ENCODE results near the gene ADAM23. TPM values are rescaled to one million over a fixed set of nuclear protein-coding genes. Genes with fewer than 3 reads are reported as not detected.

ADAM23 gene
- total RNA-seq, 1 donor from 2014 or later: 3.1 TPM

GRCh38 chr2:206443735-206444527 lies 599 bp downstream of the ADAM23 start:
- no peak for DNase-seq

DNA sequence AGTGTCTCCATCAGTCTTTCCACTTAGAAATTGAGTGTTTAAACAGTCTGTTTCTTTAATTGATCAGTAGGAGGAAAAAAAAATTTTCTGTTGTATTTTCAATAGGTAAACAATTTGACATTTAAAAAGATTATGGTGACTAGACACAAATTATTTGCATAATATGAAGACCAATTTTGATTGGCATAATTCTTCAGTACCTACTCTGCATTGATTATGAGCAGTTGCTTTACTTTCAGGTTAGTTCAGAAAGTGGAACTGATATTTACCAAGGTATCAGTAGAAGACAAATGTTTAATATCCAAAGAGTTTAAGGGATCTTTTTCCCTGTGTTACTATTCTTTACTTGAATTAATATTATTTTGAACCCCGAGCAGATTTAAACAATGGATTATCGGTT lies 2.6 kb downstream of the ADAM23 start:
- no peak for DNase-seq

DNA sequence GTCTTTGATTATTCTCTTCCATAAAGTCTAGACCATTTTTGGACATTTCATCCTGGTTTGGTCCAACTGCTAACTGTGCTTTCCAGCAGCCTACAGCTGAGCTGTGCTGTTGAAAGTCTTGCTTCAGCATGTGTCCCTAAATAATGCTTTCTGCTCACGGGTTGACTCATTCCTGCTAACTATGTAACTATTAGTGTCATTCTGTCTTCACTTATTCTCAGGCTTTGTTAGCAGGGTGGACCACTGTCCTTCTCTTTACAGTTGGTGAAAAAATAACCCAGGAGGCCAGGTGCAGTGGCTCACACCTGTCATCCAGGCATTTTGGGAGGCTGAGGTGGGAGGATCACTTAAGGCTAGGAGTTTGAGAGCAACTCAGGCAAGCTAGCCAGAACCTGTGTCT lies 8.9 kb downstream of the ADAM23 start:
- DNase-seq: no peak

- DNase-seq: no peak
Observed at GRCh38 chr2:206452750-206453149, 9.4 kb downstream of the ADAM23 start.

DNA sequence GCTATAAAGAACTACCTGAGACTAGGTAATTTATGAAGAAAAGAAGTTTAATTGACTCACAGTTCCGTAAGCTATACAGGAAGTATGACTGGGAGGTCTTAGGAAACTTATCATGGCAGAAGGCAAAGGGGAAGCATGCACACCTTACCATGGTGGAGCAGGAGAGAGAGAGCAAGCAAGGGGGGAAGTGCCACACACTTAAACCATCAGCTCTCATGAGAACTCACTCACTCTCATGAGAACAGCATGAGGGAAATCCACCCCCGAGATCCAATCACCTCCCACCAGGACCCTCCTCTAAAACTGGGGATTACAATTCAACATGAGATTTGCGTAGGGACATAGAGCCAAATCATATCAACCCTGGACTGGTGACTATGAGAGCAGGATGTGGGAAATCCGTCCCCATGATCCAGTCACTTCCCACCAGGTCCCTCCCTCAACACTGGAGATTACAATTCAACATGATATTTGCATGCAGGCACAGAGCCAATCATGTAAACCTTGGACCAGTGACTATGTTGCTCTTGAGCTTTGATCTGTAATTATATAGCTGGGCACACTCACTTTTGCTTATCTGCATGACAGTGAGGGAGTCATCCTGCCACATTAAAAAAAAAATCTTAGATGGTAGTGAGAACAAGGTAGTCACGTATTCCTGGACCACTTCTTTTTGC lies 12.9 kb downstream of the ADAM23 start:
- DNase-seq: no peak

DNA sequence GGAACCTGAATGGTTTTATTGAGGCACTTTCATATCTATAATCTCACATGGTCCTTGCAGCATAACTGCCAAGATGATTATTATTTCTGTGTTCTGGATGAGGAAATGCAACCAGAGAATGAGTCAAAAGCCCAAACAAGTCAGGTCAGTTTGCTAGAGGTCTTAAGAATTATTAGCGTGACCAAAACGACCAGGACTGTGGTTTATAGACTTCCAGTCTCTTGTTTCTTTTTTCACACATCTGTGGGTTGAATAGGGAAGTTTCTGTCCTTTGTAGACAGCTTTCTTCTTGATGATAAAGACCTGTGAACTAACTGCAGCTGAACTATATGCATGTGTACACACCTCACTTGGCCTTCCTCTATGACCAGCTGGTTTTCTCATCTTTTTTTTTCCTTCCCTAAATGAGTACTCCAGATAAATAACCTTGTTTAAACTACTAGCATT lies 13.9 kb downstream of the ADAM23 start:
- DNase-seq: no peak

DNA sequence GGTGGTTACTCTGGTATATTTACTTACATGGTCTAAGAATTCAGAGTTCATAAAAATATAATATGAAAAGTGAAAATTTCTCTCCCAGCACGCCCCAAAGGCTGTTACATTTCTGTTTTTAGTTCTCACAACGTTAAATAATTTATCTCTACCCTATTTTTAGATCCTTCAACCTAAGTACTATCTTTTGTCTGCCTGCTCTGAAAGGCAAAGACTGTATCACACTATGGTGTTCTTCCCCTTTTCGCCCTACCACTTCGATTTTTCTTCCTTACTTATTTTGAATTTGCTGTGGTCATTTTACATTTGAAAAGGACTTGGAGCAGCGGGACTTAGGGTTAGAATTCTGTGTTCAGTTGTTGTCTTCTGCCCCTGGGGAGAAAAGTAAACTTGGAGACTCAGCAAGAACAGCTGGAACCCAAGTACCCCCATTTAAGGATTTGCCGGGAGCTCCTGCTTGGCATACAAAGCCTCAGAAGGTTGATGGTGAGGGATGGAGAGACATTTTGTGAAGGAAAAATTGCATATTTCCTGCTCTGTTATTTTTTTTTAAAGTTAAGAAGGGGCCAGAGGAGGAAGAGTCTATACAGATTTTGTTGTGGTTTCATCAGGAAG lies 19.0 kb downstream of the ADAM23 start:
- DNase-seq: no peak

DNA sequence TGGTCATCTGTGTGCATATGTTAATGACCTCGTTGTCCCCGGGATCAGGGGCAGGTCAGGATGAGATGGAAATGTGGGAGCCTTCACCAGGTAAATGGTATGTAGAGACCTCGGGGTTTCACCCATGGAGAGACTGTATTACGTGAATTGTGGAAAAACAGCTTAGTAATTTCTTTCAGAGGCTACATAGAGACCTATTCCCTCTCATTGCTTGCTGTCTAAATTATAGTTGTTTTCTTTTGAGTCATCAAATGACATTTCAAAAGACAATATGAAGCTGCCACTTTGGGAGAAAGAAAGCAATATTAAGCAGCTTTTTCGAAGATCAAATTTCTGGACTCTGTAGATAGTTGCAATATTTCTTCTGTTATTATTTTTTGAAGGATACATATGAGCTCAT lies 20.4 kb downstream of the ADAM23 start:
- DNase-seq: no peak

GRCh38 chr2:206464597-206464996 lies 21.3 kb downstream of the ADAM23 start:
- DNase-seq: no peak

DNA sequence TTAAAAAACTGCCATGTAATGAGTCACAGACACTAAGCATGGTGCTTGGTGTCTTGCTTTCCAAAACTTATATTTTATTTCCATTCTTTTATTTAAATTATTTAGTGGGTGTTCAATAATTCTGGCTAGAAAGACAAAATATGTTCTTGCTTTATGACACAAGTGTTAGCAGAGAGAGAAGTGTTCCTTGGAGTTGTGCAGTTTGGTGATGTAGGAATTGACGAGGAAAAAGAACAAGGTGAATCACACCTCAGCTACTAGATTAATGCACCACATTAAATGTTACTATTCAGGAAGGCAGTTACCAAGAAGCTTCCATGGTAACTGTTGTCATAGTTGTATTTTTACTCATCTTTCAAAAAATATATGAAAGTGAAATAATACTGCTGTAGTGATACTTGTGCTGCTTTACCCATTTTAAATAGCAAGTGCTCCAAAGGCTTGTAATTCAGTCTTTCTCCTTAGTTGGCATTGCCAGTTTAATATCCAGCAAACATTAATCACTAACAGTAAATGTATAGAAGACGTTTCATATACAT lies 28.3 kb downstream of the ADAM23 start:
- DNase-seq: no peak

GRCh38 chr2:206472094-206472493 lies 28.8 kb downstream of the ADAM23 start:
- no peak for DNase-seq

- no peak for DNase-seq
Observed at GRCh38 chr2:206474099-206474498, 30.8 kb downstream of the ADAM23 start.

GRCh38 chr2:206477296-206477695 lies 34.0 kb downstream of the ADAM23 start:
- no peak for DNase-seq

DNA sequence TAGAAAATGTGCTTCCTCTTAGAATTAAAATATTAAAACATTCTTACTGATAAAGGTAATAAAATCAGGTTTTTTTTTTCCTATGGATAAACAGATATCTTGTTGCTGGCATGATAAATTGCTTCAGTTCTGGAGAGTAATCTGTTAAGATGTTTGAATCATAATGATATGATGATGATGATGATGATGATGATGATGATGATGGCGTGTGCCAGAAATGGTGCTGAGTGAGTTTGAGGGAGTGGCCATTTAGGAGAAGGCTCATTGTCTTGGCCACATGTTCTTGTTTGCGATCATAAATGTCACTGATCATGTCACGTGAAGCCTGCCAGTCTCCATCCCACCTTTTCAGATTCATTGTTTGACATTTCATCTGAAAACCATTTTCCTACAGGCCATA lies 35.0 kb downstream of the ADAM23 start:
- DNase-seq: no peak

GRCh38 chr2:206480161-206480560 lies 36.8 kb downstream of the ADAM23 start:
- DNase-seq: no peak

DNA sequence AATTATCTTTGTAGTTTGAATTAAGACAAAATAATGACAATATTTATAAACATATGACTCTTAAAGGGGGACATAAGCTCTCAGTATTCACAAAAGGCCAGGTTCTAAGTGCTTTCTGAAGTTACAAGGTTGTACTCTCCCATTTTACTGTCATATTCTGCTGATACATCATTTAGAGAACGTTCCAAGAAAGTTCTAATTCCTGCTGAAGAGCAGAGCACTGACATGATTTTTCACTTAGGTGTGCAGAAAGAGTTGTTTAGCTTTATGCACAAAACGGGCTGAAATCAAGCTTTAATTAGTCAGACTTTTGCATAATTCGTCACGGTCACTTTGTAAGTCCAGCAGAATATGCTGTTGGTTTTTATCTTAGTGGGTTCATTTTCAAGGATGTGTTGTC lies 37.3 kb downstream of the ADAM23 start:
- no peak for DNase-seq

DNA sequence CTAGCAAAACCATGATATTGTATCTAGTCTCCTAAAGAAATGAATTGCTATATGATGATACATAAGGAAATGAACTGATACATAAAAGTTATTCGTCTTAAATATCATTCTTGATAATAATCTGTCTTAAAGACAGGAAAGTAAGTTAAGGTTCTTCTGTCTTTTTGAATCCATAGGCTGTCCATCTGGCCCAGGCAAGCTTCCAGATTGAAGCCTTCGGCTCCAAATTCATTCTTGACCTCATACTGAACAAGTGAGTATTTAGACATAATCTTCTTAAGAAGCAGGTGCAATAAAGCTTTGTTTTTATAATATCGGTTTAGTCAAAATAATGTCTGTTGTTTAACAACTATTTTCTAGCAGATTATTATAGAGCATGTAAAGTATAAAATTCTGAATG lies 37.7 kb downstream of the ADAM23 start:
- no peak for DNase-seq

DNA sequence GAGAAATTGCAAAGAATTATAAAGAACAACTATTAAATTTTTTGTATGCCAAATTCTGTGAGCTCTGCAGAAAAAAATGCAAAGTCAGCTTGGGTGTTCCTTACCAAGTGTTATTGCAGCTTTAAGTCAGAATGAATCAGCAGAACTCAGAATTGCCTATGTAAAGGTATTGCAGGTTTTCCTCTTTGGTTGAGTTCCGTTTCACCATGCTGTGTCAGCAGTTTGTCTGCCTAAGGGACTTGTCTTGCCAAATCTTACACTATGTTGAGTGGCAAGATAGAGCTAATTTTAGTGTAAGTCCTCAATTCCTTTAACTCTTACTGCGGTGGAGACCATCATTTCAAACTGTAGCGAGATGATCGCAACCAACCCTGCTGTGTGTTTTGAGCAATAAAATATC lies 38.8 kb downstream of the ADAM23 start:
- no peak for DNase-seq

- no peak for DNase-seq
Observed at GRCh38 chr2:206482633-206483032, 39.3 kb downstream of the ADAM23 start.

- no peak for DNase-seq
Observed at GRCh38 chr2:206488053-206488452, 44.7 kb downstream of the ADAM23 start.

DNA sequence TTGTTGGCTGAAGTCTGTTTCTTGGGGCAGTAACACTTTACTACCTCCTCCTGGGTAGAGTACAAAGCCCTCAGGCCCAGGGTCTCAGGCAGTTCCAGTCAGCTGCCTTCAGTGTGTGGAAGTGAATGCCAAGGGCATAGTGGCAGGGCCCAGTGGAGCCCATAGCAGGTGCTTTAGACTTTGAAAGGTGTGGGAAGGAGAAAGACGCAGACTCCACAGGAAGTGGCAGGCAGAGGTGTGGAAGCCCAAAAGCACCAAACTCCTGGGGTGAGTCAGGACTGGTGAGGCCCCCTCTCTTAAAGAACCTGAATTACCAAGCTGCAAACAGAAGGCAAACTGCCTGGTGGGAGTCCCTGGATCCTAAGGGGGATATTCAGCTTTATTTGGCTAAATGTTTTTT lies 45.3 kb downstream of the ADAM23 start:
- DNase-seq: no peak

DNA sequence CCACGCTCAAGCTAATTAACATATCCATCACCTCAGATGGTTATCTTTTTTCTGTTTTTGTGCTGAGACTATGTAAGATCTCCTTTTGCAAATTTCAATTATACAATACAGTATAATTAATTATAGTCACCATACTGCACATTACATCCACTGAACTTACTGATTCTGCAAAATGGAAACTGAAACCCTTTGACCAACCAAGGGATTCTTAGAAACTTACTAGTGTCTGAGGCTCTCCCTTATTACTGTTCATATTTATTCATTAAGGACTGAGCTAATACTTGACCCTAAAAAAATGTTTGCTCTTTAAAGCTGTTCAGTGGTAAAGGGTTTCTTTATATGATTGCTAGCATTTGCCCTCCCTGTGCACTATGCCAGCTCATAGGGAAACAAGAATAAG lies 50.7 kb downstream of the ADAM23 start:
- DNase-seq: no peak

DNA sequence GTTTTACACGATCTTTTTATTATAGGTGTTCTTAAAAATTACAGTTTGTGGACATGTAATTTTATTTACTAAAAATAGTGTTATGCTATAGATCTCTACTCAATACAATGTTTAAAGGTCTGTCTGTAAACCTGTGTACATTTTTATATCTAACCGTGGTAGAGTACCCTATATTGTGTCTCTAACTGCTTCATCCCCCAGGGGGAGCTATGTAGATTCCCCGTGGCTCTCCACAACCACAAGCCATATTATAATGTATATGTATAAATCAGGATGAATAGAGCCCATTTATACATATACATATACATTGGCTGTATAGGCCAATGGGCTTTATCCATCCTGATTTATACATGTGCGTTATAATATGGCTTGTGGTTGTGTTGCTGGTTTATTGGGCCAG lies 59.4 kb downstream of the ADAM23 start:
- DNase-seq: no peak
